Measurements from ENCODE around the gene SLC35A5. TPM values are rescaled to one million over a fixed set of nuclear protein-coding genes. Genes with fewer than 3 reads are reported as not detected.

The SLC35A5 gene
- total and polyA plus RNA-seq, 2 of the 8 experiments (the other 6 are each of a cell fraction or from before 2014, with no cell fraction given): 36.5 to 38.6 TPM

GRCh38 chr3:112555535-112556170, 6.2 kb upstream of the SLC35A5 start (continued):
- TF ChIP-seq RAD21 (IDR thresholded peaks at IDR 0.05 in 1 of 2, conservative IDR thresholded peaks at IDR 0.05 in 1 of 2; ENCODE audit: low read depth in 2 of 2, low read length in 2 of 2): no peak
- no peak for TF ChIP-seq JUN (IDR thresholded peaks at IDR 0.05; ENCODE audit: low read depth, low read length)
- TF ChIP-seq, protein P1, sequence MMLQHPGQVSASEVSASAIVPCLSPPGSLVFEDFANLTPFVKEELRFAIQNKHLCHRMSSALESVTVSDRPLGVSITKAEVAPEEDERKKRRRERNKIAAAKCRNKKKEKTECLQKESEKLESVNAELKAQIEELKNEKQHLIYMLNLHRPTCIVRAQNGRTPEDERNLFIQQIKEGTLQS (IDR thresholded peaks at IDR 0.05; ENCODE audit: insufficient read depth, low read depth, low read length): no peak
- no peak for TF ChIP-seq CEBPB (IDR thresholded peaks at IDR 0.05; ENCODE audit: low read depth, low read length)
- no peak for TF ChIP-seq SP4 (IDR thresholded peaks at IDR 0.05; ENCODE audit: low read length)
- no peak for TF ChIP-seq EGR1 (IDR thresholded peaks at IDR 0.05; ENCODE audit: borderline replicate concordance, low read depth, low read length)
- no peak for TF ChIP-seq BACH1 (IDR thresholded peaks at IDR 0.05; ENCODE audit: low read length)
